Activated T-cell treated with anti-CD3 and anti-CD28 coated beads for 1 hour (primary cell): ENCODE measurements around the gene TTC19.
"Not testable (repeated sequence)": the region's sequence is repeated elsewhere in the genome, so short reads cannot be mapped to it uniquely, and the experiment has no call there.

Source experiments
- DNase-seq: peaks from one replicate; pipeline ENCODE4 v3.0.0-alpha.2; 2020; ENCODE audit warnings: low read depth

The TTC19 gene

GRCh38 chr17:16027708-16028584 lies 28.3 kb downstream of the TTC19 start:
- no peak for DNase-seq

DNA sequence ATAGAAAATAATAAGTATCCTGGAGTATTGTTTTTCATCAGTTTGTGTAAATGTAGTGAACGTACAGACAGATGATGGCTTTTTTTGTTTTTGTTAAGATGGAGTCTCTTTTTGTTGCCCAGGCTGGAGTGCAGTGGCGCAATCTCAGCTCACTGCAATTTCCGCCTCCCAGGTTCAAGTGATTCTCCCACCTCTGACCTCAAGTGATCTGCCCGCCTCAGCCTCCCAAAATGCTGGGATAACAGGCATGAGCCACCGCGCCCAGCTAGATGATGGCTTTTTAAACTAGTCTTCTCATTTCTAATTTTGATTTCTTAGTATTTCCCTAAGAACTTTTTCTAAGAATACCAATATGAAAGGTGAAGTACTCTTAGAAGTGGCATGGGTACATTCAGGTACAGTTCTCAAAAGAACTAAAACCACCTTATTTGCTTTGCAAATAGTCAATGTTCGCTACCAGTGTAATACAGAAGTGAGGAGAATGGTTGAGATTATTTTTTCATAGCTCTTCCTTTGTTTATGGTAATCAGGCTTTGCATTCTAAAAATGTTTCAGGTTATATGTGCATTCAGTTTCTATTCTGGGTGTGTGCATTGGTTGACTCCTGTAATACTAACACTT lies 34.2 kb downstream of the TTC19 start:
- DNase-seq: no peak

GRCh38 chr17:16036261-16036660 lies 36.6 kb downstream of the TTC19 start:
- no peak for DNase-seq

- no peak for DNase-seq
Observed at GRCh38 chr17:16037636-16038035, 38.0 kb downstream of the TTC19 start.

- DNase-seq: no peak
Observed at GRCh38 chr17:16040710-16041251, 41.2 kb downstream of the TTC19 start.

GRCh38 chr17:16044487-16044886 lies 44.9 kb downstream of the TTC19 start:
- no peak for DNase-seq

DNA sequence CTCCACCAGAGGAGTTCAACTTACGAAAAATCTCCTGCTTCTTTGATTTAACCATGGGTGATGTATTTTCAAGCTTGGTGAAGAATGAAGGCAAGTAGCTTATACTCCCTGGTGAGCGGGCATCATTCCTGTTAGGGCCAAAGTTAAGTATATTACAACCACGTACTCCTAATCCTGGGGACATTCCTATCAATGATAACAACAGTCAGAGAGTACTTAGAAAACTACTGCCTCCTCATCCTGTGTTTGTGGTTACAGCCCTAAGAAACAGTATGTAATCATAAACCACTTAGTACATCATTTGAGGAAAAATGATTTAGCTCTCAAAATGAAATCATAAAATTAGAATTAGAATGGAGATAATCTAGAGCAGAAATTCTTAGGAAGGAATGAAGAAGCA lies 47.3 kb downstream of the TTC19 start:
- DNase-seq: no peak

GRCh38 chr17:16048811-16049449 lies 49.3 kb downstream of the TTC19 start:
- no peak for DNase-seq

GRCh38 chr17:16050844-16051243 lies 51.2 kb downstream of the TTC19 start:
- no peak for DNase-seq

- no peak for DNase-seq
Observed at GRCh38 chr17:16052486-16052885, 52.9 kb downstream of the TTC19 start.

GRCh38 chr17:16055139-16055538 lies 55.5 kb downstream of the TTC19 start:
- not testable (repeated sequence) for DNase-seq

DNA sequence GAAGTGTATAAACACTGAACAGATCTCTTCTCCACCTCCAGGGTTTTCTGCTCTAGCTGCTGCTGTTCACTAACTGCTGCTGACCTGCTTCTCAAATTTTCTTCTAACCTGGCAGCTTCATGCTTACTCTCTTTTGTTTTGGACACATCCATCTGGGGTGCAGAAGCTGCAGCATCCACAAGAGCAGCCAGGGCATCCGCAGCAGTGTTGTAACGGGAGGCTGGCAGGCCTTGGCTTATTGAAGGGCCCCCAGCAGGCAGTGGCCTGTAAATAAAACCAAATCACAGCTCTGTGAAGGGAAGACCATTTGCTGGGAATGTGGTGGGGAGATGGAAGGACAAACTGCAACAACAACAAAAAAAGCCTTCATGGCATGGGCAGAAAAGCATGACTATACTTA lies 62.0 kb downstream of the TTC19 start:
- DNase-seq: no peak

- no peak for DNase-seq
Observed at GRCh38 chr17:16066125-16066524, 66.5 kb downstream of the TTC19 start.

GRCh38 chr17:16068323-16068722 lies 68.7 kb downstream of the TTC19 start:
- no peak for DNase-seq

- DNase-seq: no peak
Observed at GRCh38 chr17:16072031-16072430, 72.4 kb downstream of the TTC19 start.

- no peak for DNase-seq
Observed at GRCh38 chr17:16073845-16074244, 74.2 kb downstream of the TTC19 start.

DNA sequence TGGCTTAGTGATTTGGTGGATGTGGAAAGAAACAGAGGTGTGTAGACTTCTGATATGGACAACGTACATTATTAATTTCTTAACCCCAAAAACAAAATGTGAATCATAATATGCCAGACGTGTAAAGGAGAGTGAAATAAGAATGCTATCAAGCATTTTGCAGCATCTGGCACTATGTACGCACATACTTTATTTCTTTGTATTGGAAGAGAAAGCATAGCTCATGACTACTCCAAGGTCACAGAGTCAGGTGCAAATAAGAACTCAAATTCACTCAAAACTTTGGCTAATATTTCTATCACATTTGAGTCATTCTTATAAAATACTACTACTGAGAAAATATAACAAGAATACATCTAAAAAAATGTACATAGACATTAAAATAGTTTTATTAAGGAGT lies 74.8 kb downstream of the TTC19 start:
- DNase-seq: no peak

- no peak for DNase-seq
Observed at GRCh38 chr17:16075949-16076348, 76.3 kb downstream of the TTC19 start.
